Measurements from ENCODE around the gene SECTM1. TPM values are rescaled to one million over a fixed set of nuclear protein-coding genes. Genes with fewer than 3 reads are reported as not detected.
A peak's percentile ranks its signal among the peaks of the same experiment; 100 is the strongest.
"Not testable (repeated sequence)": the region's sequence is repeated elsewhere in the genome, so short reads cannot be mapped to it uniquely, and the experiment has no call there.

Gene SECTM1
- polyA plus RNA-seq (2011; rRNA removed) (18.9 and 34.4 TPM in 2 replicates), polyA minus RNA-seq (2011; rRNA and poly(A)+ RNA removed) (8.2 and 13.7 TPM in 2 replicates)

GRCh38 chr17:82333279-82334171 lies at the start of gene SECTM1:
SECTM1 (minus strand) TSS chr17:82333766; CDS start chr17:82327240, 6,526 bp downstream.
- H3K36me3 ChIP-seq (ENCODE audit: control insufficient read depth, insufficient read depth, low read length): no peaks in the 10 kb centered on the region; the same call in 1 of the 2 replicates
- no peak for DNase-seq (ENCODE audit: low read depth)
- TF ChIP-seq CTCF (IDR thresholded peaks at IDR 0.05; ENCODE audit: insufficient read depth, low read depth, low read length): no peak
- ChIA-PET CTCF (interaction anchor here (1.2 to 2.4 kb wide), 4 partner anchors 12 to 35 kb away, joined by 3 to 9 read pairs (median 7); no protein-coding TSS in a partner anchor), POLR2A (no interaction called here)
- 0 out of 2 replicates have a peak, but pooled peaks cover 1% of the 10 kb centered on the region for H3K27me3 ChIP-seq (ENCODE audit: control insufficient read depth, insufficient read depth, low read length)
- H3K4me3 ChIP-seq (ENCODE audit: low read depth, low read length): peak within 1 kb of the TSS; percentile 64

- CTCF ChIA-PET: no interaction called here
- no peak for TF ChIP-seq CTCF (IDR thresholded peaks at IDR 0.05; ENCODE audit: insufficient read depth, low read depth, low read length)
- POLR2A ChIA-PET: no interaction called here
- H3K36me3 ChIP-seq (ENCODE audit: control insufficient read depth, insufficient read depth, low read length): no peaks in the 10 kb centered on the region
- peaks cover 15% of the 10 kb centered on the region for H3K27me3 ChIP-seq (ENCODE audit: control insufficient read depth, insufficient read depth, low read length)
- H3K4me3 ChIP-seq (ENCODE audit: low read depth, low read length): no peak overlapping the region
- no peak for DNase-seq (ENCODE audit: low read depth)
Measured at GRCh38 chr17:82382933-82383255, 49.3 kb upstream of the SECTM1 start.

- CTCF ChIA-PET; H3K36me3 ChIP-seq (ENCODE audit: control insufficient read depth, insufficient read depth, low read length); H3K4me3 ChIP-seq (ENCODE audit: low read depth, low read length); POLR2A ChIA-PET; DNase-seq (ENCODE audit: low read depth): not testable (repeated sequence)
- peaks cover 12% of the 10 kb centered on the region for H3K27me3 ChIP-seq (ENCODE audit: control insufficient read depth, insufficient read depth, low read length)
Measured at GRCh38 chr17:82382220-82382932, 48.8 kb upstream of the SECTM1 start.

- H3K36me3 ChIP-seq (ENCODE audit: control insufficient read depth, insufficient read depth, low read length); H3K4me3 ChIP-seq (ENCODE audit: low read depth, low read length); POLR2A ChIA-PET; DNase-seq (ENCODE audit: low read depth); CTCF ChIA-PET: not testable (repeated sequence)
- H3K27me3 ChIP-seq (ENCODE audit: control insufficient read depth, insufficient read depth, low read length): peaks cover 11% of the 10 kb centered on the region
Measured at GRCh38 chr17:82381703-82382009, 48.1 kb upstream of the SECTM1 start.

- CTCF ChIA-PET: interaction anchor here (0.6 kb wide), 1 partner anchor 19 kb away, joined by 3 read pairs; no protein-coding TSS in a partner anchor
- H3K36me3 ChIP-seq (ENCODE audit: control insufficient read depth, insufficient read depth, low read length): no peaks in the 10 kb centered on the region
- POLR2A ChIA-PET: no interaction called here
- H3K4me3 ChIP-seq (ENCODE audit: low read depth, low read length): no peak overlapping the region
- no peak for TF ChIP-seq CTCF (IDR thresholded peaks at IDR 0.05; ENCODE audit: insufficient read depth, low read depth, low read length)
- DNase-seq (ENCODE audit: low read depth): no peak
- peaks cover 10% of the 10 kb centered on the region for H3K27me3 ChIP-seq (ENCODE audit: control insufficient read depth, insufficient read depth, low read length)
Measured at GRCh38 chr17:82380860-82381702, 47.5 kb upstream of the SECTM1 start.

GRCh38 chr17:82378741-82379021 lies 45.1 kb upstream of the SECTM1 start:
- H3K36me3 ChIP-seq (ENCODE audit: control insufficient read depth, insufficient read depth, low read length): no peaks in the 10 kb centered on the region
- ChIA-PET CTCF (interaction anchor here (0.7 to 0.9 kb wide), 2 partner anchors 14 to 40 kb away, joined by 3 to 4 read pairs; no protein-coding TSS in a partner anchor), POLR2A (no interaction called here)
- H3K4me3 ChIP-seq (ENCODE audit: low read depth, low read length): no peak overlapping the region
- H3K27me3 ChIP-seq (ENCODE audit: control insufficient read depth, insufficient read depth, low read length): peaks cover 12% of the 10 kb centered on the region
- DNase-seq (ENCODE audit: low read depth): no peak
- TF ChIP-seq CTCF (IDR thresholded peaks at IDR 0.05; ENCODE audit: insufficient read depth, low read depth, low read length): no peak

All from BJ (cell line).